A549 (cell line): ENCODE results near the gene BZW2. TPM values are rescaled to one million over a fixed set of nuclear protein-coding genes. Genes with fewer than 3 reads are reported as not detected.

Source experiments
- polyA plus RNA-seq, 4 experiments: library from polyadenylated mRNA; depleted of rRNA in 3 of 4; stranded (reverse); fragments of >200 nt; fragmentation: RNase III in 1 of 4; extraction: RNeasy Plus Mini Kit Qiagen cat#74134 plus additional on column Dnase treatment in 1 of 4; gene quantifications; 2 replicates in 3 of 4; 3 replicates in 1 of 4; pipeline ENCODE4 v1.2.3, GENCODE V29; 2011 to 2017

The BZW2 gene
- polyA plus RNA-seq, 2 of the 4 experiments (the other 2 are of a cell fraction) = 72.4 to 101 TPM

Other genes starting within 250 kb of the BZW2 start
- 0.58 and 0.88 TPM in 2 replicates for gene CRPPA, start 224.6 kb upstream of the BZW2 start, polyA plus RNA-seq (2011; rRNA removed)
- 0.46 to 0.78 TPM (median 0.59 TPM) in 3 replicates for gene CRPPA, start 224.6 kb upstream of the BZW2 start, polyA plus RNA-seq (2017; fragmentation: RNase III; extraction: RNeasy Plus Mini Kit Qiagen cat#74134 plus additional on column Dnase treatment)
- 0.04 TPM in 1 of 2 replicates, not detected in the other for gene SOSTDC1, start 180.4 kb upstream of the BZW2 start, polyA plus RNA-seq (2011; rRNA removed)
- not detected in 3 replicates for gene SOSTDC1, start 180.4 kb upstream of the BZW2 start, polyA plus RNA-seq (2017; fragmentation: RNase III; extraction: RNeasy Plus Mini Kit Qiagen cat#74134 plus additional on column Dnase treatment)
- gene LRRC72, start 119.4 kb upstream of the BZW2 start, polyA plus RNA-seq (2011; rRNA removed) = not detected in 2 replicates
- gene LRRC72, start 119.4 kb upstream of the BZW2 start, polyA plus RNA-seq (2017; fragmentation: RNase III; extraction: RNeasy Plus Mini Kit Qiagen cat#74134 plus additional on column Dnase treatment) = not detected in 3 replicates
- 24.2 and 26.1 TPM in 2 replicates for gene ANKMY2, start 427 bp upstream of the BZW2 start, polyA plus RNA-seq (2011; rRNA removed)
- gene ANKMY2, start 427 bp upstream of the BZW2 start, polyA plus RNA-seq (2017; fragmentation: RNase III; extraction: RNeasy Plus Mini Kit Qiagen cat#74134 plus additional on column Dnase treatment) = 13.3 to 15.3 TPM (median 14.3 TPM) in 3 replicates
- gene TSPAN13, start 107.6 kb downstream of the BZW2 start, polyA plus RNA-seq (2011; rRNA removed) = 32.8 and 40.7 TPM in 2 replicates
- gene TSPAN13, start 107.6 kb downstream of the BZW2 start, polyA plus RNA-seq (2017; fragmentation: RNase III; extraction: RNeasy Plus Mini Kit Qiagen cat#74134 plus additional on column Dnase treatment) = 8.4 to 9.6 TPM (median 9.1 TPM) in 3 replicates
- gene AGR2, start 158.8 kb downstream of the BZW2 start, polyA plus RNA-seq (2011; rRNA removed) = 479 and 682 TPM in 2 replicates
- gene AGR2, start 158.8 kb downstream of the BZW2 start, polyA plus RNA-seq (2017; fragmentation: RNase III; extraction: RNeasy Plus Mini Kit Qiagen cat#74134 plus additional on column Dnase treatment) = 60.7 to 67.5 TPM (median 61.8 TPM) in 3 replicates
- 0.36 and 0.52 TPM in 2 replicates for gene AGR3, start 235.8 kb downstream of the BZW2 start, polyA plus RNA-seq (2011; rRNA removed)
- not detected in 3 replicates for gene AGR3, start 235.8 kb downstream of the BZW2 start, polyA plus RNA-seq (2017; fragmentation: RNase III; extraction: RNeasy Plus Mini Kit Qiagen cat#74134 plus additional on column Dnase treatment)